DMS153 (cell line): ENCODE data around the gene MAP1LC3A.

Experiments
- DNase-seq: peaks from one replicate; lab custom pipeline; 2025; lab: John Stamatoyannopoulos, UW

The MAP1LC3A gene

DNA sequence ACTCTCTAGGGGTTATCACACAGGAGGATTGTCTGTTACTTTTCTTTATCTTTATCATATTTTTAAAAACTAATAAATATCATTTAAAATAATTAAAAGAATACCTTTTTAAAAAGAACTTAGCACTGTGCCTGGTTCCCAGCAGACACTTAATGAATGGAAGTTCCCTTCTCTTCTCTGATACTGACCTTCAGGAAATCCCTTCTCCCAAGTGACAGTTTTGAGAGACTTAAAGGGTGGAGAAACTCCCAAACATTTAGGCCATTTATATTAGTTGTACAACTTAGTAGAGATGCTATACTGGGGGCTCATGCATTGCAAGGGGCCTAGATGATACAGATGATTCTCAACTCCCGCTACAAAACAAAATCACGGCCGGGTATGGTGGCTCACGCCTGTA lies 18.5 kb downstream of the MAP1LC3A start:
- DNase-seq, result no peak

- DNase-seq, result no peak
Measured at GRCh38 chr20:34578025-34578424, 19.5 kb downstream of the MAP1LC3A start.

- no peak for DNase-seq
Measured at GRCh38 chr20:34578521-34578920, 20.0 kb downstream of the MAP1LC3A start.

- DNase-seq, result peak; percentile 63
Measured at GRCh38 chr20:34579191-34579978, 20.9 kb downstream of the MAP1LC3A start.

- peak; percentile 87 for DNase-seq
Measured at GRCh38 chr20:34579979-34580940, 21.7 kb downstream of the MAP1LC3A start.

DNA sequence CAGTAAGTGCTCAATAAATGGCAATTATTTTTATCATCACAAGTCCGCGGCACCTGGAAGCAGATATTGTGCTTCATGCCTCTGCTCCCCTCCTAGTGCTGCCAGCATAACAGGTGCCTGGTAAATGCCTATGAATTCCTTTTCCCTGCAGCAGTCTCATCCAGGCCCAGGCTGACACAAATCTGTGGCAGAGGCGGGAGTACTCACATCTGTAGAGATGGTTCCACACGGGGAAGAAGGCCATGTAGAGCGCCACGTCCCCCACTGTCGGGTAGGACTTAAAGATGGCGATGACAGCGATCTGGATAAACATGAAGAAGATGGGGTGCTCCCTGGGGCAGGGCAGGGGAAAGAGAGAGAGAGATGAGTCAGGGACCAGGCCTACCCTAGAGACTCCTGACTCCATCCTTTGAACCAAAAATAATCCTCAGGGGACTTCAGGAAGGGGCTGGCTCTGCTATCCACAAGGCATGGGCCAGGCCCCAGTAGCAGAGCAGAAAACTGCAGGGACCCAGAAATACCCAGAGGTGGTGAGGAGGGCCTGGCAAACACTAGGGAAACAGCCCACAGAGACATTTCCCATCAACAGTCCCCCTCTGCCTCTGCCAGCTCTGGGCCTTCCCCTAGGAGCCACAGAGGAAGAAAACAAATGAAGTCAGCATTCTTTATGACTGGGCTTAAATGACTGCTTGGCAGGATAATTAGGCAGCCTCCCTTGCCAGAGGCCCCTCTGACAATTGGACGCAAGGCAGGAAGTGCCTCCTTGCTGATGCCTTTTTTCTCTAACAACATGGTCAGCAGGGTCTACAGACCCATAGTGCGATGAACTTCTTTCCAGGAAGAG lies 23.0 kb downstream of the MAP1LC3A start:
- peak; percentile 57 for DNase-seq

GRCh38 chr20:34582221-34582620 lies 23.7 kb downstream of the MAP1LC3A start:
- no peak for DNase-seq

DNA sequence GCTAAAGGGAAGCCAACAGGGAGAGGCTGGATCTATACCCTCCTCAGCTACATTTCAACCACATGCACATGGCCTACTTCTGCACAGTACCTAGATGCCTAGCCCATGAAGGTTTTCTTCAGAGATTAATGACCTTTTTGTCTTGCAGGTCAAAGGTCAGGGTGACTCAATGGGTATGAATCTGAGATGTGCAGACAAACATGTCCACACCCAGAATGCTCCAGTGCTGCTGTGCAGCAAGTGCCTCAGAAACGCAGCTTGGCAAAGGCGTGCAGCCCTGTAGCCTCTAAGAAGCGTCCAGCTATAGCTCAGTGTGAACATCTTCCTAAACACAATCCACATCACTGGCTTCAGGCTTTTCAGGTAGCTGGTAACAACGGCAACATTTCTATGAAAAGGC lies 24.4 kb downstream of the MAP1LC3A start:
- DNase-seq, result no peak

DNA sequence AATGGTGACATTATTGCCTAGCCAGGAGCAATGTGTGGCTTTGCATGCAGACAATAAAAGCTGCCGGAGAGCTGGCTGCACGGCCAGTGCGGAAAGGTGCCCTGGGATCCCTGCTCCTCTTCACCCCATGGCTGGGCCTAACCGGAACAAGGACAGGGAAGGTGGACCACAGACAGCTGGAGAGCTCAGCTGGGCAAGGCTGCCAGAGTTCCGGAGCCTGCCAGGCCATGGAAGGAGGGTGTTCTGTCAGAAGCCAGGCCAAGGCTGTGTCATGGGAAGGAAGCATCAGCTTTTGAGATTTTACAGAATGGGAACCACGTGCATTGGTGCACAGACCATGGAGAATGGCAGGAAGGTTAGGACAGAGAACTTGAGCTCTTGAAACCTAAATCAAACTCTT lies 25.0 kb downstream of the MAP1LC3A start:
- DNase-seq, result no peak

- DNase-seq, result no peak
Measured at GRCh38 chr20:34585019-34585418, 26.5 kb downstream of the MAP1LC3A start.

GRCh38 chr20:34586488-34587163 lies 28.1 kb downstream of the MAP1LC3A start:
- no peak for DNase-seq

DNA sequence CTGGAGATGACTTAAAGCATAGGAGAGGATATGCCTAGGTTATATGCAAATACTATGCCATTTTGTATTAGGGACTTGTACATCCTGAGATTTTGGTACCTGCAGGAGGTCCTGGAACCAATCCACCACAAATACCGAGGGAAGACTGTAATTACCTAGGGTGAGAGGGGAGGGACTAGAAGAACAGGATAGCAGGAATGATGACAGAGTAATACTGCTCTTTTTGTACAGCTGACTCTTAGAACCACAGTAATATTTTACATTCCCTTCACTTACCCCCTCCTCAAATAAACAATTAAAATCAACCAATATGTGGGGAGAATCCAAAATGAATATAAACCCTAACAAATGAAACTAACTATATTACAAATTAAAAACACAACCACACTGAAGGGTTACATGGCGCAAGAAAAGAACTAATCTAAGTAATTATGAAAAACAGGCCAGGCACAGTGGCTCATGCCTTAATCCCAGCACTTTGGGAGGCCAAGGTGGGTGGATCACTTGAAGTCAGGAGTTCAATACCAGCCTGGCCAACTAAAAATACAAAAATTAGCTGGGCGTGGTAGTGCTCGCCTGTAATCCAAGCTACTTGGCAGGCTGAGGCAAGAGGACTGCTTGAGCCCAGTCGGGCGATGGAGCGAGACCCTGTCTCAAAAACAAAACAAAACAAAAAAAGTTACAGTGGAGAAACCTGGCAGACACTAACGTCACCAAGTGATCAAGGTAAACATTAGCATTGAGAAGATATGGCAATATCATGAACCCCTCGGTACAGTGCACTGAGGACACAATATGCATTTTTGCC lies 37.1 kb downstream of the MAP1LC3A start:
- no peak for DNase-seq

- no peak for DNase-seq
Measured at GRCh38 chr20:34600892-34601653, 42.6 kb downstream of the MAP1LC3A start.

- DNase-seq, result no peak
Measured at GRCh38 chr20:34604980-34605788, 46.7 kb downstream of the MAP1LC3A start.

- no peak for DNase-seq
Measured at GRCh38 chr20:34607066-34607465, 48.5 kb downstream of the MAP1LC3A start.
